Measurements from ENCODE around the gene GALK2.

The GALK2 gene

DNA sequence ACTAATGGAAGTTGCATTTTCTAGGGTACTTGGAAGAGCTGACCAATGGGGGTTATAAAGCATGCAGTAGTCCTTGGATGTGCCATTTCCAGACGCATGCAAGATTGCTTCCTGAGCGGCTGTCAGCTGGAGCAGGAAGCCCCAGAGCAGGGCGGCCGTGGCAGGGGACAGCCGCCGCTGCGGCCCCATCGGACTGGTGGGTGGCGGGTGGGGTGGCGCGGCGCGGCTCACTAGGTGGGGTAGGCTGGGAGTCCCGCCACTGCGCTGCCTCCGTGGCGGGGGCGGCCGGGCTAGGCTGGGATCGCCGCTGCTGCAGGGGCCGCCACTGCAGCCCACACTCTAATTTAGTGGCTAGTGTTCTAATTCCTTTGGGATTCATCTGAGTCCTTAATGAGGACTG lies 196.4 kb downstream of the GALK2 start:
- FAIRE-seq = no peak

DNA sequence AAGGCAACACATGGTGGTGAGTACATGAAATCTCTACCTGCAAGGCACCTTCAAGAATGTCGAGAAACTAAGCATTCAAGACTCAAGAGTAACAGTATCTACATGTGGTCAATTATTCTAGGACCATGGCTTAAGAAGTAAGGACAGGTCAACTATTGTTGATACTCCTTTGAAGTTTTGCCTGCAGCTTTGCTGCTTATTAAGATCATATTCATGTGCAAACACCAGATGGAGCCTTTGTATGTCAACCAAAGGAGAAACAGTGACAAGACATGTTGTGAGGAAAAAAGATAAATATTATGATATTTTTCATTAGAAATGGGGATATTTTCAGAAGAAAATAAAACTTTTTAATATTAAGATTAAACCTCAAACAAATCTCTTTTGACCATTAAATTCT lies 200.7 kb downstream of the GALK2 start:
- peak; percentile 9 for FAIRE-seq

DNA sequence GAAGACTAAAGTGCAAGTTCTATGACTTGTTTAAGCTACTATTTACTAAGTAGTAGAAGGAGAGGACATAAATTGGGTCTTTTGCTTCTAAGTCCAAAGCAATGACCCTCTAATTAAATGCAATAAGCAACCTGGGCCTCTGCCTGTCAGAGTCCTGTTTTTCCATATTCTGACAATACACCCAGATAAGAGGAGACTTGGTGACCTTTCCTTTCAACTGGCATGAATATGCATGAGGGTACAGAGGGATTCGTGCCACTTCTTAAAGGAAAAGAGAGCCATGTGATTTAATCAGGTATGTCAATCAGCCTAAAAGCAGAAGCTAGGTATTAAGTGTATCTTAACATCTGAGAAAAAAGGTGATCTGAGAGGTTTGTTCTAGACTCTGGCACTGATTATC lies 202.3 kb downstream of the GALK2 start:
- FAIRE-seq = no peak

DNA sequence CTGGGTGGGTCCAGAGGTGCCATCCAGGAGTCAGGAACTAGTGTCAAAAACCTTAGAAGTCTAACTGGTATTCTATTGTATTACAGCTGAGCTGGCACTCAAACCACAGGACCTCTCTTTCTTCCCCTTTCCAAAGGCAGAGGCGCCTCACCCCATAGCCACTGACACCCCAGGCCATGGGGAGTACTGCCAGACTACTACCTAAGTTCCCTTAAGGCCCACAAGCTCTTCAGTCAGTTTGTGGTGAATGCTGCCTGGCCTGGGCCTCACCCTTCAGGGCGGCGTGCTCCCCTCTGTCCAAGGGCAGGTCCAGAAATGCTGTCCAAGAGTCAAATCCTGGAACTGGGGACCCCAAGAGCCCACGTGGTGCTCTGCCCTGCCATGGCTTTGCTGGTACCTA lies 209.9 kb downstream of the GALK2 start:
- no peak for FAIRE-seq

DNA sequence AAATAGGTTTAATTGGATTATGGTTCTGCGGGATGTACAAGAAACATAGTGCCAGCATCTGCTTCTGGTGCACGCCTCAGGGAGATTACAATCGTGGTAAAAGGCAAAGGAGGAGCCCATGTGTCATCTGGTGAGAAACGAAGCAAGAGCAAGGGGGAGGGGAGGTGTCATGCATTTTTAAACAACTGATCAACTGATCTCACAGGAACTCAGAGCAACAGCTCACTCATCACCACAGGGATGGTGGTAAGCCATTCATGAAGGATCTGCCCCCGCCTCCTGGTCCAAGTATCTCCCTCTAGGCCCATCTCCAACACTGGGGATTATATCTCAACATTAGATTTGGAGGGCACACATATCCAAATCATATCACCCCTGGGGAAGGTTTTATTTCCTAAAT lies 210.9 kb downstream of the GALK2 start:
- no peak for FAIRE-seq
